ENCODE measurements around the gene PRAMEF18.
"Not testable (repeated sequence)": the region's sequence is repeated elsewhere in the genome, so short reads cannot be mapped to it uniquely, and the experiment has no call there.

PRAMEF18 gene, protein sequence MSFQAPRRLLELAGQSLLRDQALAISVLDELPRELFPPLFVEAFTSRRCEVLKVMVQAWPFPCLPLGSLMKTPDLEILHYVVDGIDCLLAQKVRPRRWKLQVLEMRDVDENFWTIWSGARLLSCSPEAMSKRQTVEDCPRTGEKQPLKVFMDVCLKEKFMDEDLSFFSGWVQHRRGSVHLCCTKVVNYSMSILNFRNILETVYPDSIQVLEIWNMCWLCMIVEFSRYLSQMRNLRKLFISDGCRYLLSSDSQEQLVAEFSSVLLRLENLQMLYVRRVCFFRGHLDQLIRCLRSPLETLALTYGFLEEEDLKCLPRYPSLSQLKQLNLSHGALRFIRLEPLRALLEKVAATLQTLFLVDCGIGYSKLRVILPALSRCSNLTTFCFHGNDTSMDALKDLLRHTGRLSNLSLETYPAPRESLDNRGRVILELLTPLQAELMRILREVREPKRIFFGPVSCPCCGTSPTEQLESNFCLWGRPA

DNA sequence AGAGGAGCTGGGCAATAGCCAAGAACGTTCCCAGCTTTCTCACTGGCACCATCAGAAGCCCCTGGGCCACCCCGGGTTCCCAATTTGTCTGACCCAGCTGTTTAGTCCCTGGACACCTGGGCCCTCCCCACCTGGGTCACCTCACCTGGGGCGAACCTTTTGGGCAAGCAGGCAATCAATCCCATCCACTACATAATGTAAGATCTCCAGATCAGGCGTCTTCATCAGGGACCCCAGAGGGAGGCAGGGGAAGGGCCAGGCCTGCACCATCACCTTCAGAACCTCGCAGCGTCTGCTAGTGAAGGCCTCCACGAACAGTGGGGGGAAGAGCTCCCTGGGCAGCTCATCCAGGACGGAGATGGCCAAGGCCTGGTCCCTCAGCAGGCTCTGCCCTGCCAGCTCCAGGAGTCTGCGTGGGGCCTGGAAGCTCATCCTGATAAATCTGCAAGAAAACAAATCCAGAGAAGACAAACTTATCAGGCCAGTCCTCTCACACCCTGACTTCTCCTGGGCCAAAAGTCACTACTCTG is at the start of gene PRAMEF18:
PRAMEF18 (minus strand) TSS at position 480 of the 530 bp plus-strand sequence; CDS start at position 432, 48 bp downstream.
- H3K36me3 ChIP-seq; H3K9me3 ChIP-seq; H3K27ac ChIP-seq; intact Hi-C loops (cut with DNase I; ENCODE audit: low total_unique reads); H3K4me3 ChIP-seq; H3K4me1 ChIP-seq; DNase-seq; H3K27me3 ChIP-seq: not testable (repeated sequence)

DNA sequence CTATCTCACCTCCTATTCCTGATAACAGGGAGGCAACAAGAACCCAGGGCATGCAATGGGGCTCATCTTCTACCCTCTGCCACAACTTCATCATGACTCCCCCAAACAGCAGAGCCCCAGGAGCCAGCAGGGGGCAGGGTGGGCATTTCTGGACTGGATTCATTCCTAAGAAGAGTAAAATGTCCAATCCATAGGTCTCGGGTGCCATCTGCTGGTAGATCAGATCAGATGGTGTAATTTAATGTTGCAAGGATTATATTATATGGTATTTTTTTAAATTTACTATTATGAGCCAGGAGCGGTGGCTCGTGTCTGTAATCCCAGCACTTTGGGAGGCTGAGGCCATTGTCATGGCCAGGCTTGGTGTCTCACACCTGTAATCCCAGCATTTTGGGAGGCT is 39.2 kb upstream of the PRAMEF18 start:
- H3K27ac ChIP-seq; DNase-seq; intact Hi-C loops (cut with DNase I; ENCODE audit: low total_unique reads); H3K4me3 ChIP-seq; H3K9me3 ChIP-seq; H3K36me3 ChIP-seq; H3K4me1 ChIP-seq; H3K27me3 ChIP-seq: not testable (repeated sequence)

DNA sequence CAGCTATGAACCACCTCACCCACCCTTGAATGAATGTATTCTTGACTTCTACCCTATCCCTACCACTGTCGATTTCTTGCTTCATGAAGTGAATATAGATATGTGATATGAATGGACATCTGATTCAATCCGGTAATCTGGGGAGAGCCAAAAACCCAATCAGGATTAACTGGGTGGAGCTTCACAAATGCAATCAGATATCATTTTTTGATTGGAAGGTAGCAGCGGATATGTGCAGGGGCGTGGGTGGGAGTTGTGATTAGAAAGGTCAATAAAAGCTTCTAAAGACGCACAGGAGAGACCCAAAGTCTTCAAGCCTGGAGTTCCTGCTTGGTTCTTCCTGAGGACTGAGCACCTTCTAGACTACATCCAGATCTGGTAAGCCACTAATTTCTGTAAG is 27.9 kb upstream of the PRAMEF18 start, which contains the start of gene PRAMEF5:
PRAMEF5 (plus strand) TSS at position 301 of the 400 bp plus-strand sequence. CDS start 5,071 bp downstream, outside the sequence.
- H3K9me3 ChIP-seq; H3K27me3 ChIP-seq; DNase-seq; H3K4me1 ChIP-seq; intact Hi-C loops (cut with DNase I; ENCODE audit: low total_unique reads); H3K36me3 ChIP-seq; H3K4me3 ChIP-seq; H3K27ac ChIP-seq: not testable (repeated sequence)

DNA sequence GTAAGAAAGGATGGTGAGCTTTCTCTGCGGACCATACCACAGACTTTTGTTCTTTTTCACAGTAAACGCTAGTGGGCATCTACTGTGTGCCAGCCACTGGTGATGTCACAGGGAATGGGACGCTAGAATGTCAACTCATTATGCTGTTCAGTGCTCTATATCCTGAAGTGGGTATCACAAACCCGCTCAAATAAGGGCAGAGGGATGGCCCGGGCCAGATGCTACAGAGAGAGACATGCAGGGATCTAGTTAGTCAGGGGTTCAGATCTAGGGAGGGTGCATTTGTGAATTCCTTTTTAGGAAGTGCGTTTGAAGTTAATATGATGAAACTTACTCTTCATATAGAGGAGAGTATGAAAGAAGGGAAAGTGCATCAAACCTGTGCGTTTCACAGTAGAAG is 21.2 kb upstream of the PRAMEF18 start:
- intact Hi-C loops (cut with DNase I; ENCODE audit: low total_unique reads); H3K36me3 ChIP-seq; H3K4me3 ChIP-seq; H3K27ac ChIP-seq; H3K27me3 ChIP-seq; DNase-seq; H3K9me3 ChIP-seq; H3K4me1 ChIP-seq: not testable (repeated sequence)

- H3K27me3 ChIP-seq; H3K4me3 ChIP-seq; H3K9me3 ChIP-seq; H3K27ac ChIP-seq; H3K4me1 ChIP-seq; intact Hi-C loops (cut with DNase I; ENCODE audit: low total_unique reads); DNase-seq; H3K36me3 ChIP-seq: not testable (repeated sequence)
Measured at GRCh38 chr1:13246554-13246871, 20.6 kb upstream of the PRAMEF18 start.

- intact Hi-C loops (cut with DNase I; ENCODE audit: low total_unique reads); H3K4me3 ChIP-seq; H3K36me3 ChIP-seq; H3K9me3 ChIP-seq; H3K4me1 ChIP-seq; H3K27ac ChIP-seq; H3K27me3 ChIP-seq; DNase-seq: not testable (repeated sequence)
Measured at GRCh38 chr1:13245841-13246553, 20.0 kb upstream of the PRAMEF18 start.

GRCh38 chr1:13243536-13244263 is 17.7 kb upstream of the PRAMEF18 start:
- DNase-seq; H3K27ac ChIP-seq; H3K4me1 ChIP-seq; H3K9me3 ChIP-seq; intact Hi-C loops (cut with DNase I; ENCODE audit: low total_unique reads); H3K36me3 ChIP-seq; H3K27me3 ChIP-seq; H3K4me3 ChIP-seq: not testable (repeated sequence)

GRCh38 chr1:13239633-13240032 is 13.7 kb upstream of the PRAMEF18 start:
- H3K9me3 ChIP-seq; H3K27me3 ChIP-seq; H3K36me3 ChIP-seq; H3K4me1 ChIP-seq; H3K27ac ChIP-seq; intact Hi-C loops (cut with DNase I; ENCODE audit: low total_unique reads); H3K4me3 ChIP-seq; DNase-seq: not testable (repeated sequence)

GRCh38 chr1:13237572-13237971 is 11.6 kb upstream of the PRAMEF18 start:
- DNase-seq; intact Hi-C loops (cut with DNase I; ENCODE audit: low total_unique reads); H3K4me1 ChIP-seq; H3K9me3 ChIP-seq; H3K27ac ChIP-seq; H3K27me3 ChIP-seq; H3K36me3 ChIP-seq; H3K4me3 ChIP-seq: not testable (repeated sequence)

DNA sequence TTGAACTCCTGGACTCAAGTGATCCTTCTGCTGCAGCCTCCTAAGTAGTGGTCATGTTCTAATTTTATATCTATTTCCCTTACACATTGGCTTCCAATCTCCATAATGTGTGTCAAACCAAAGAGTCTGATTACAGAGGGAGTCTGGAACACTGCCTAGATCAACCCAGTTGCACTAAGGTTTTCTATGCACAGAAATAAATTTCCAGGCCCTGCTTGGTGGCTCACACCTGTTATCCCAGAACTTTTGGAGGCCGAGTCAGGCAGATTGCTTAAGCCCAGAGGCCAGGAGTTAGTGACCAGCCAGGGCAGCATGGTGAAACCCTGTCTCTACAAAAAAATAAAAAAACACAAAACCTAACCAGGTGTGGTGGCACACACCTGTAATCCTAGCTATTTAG is 8.1 kb upstream of the PRAMEF18 start:
- H3K4me3 ChIP-seq; H3K27ac ChIP-seq; H3K9me3 ChIP-seq; H3K27me3 ChIP-seq; intact Hi-C loops (cut with DNase I; ENCODE audit: low total_unique reads); DNase-seq; H3K36me3 ChIP-seq; H3K4me1 ChIP-seq: not testable (repeated sequence)

GRCh38 chr1:13232056-13232455 is 6.1 kb upstream of the PRAMEF18 start:
- H3K9me3 ChIP-seq; DNase-seq; H3K36me3 ChIP-seq; H3K27me3 ChIP-seq; H3K4me3 ChIP-seq; intact Hi-C loops (cut with DNase I; ENCODE audit: low total_unique reads); H3K4me1 ChIP-seq; H3K27ac ChIP-seq: not testable (repeated sequence)

GRCh38 chr1:13231061-13231750 is 5.3 kb upstream of the PRAMEF18 start:
- H3K4me3 ChIP-seq; intact Hi-C loops (cut with DNase I; ENCODE audit: low total_unique reads); H3K9me3 ChIP-seq; H3K27me3 ChIP-seq; H3K36me3 ChIP-seq; H3K27ac ChIP-seq; DNase-seq; H3K4me1 ChIP-seq: not testable (repeated sequence)

- DNase-seq; H3K4me3 ChIP-seq; H3K9me3 ChIP-seq; H3K36me3 ChIP-seq; H3K4me1 ChIP-seq; H3K27ac ChIP-seq; H3K27me3 ChIP-seq; intact Hi-C loops (cut with DNase I; ENCODE audit: low total_unique reads): not testable (repeated sequence)
Measured at GRCh38 chr1:13230601-13231000, 4.6 kb upstream of the PRAMEF18 start.

Data from tibial artery (tissue), 4 donors.